GM08714 (cell line): ENCODE measurements around the gene ERF.

Experiments
- H3K4me3 ChIP-seq: fragments of 200-500 bp; sonication (Bioruptor generic); 2 replicates; pipeline ENCODE4 v1.5.1; 2014; ENCODE audit warnings: mild to moderate bottlenecking, low read length, inconsistent platforms
- ZNF274 ChIP-seq: IDR thresholded peaks from 2 replicates; pipeline ENCODE4 v1.6.1; 2012; ENCODE audit warnings: mild to moderate bottlenecking, low read depth, low read length

ERF gene

GRCh38 chr19:42254850-42255765 lies at the start of gene ERF:
Gene ERF (minus strand): TSS chr19:42255128. CDS start chr19:42254999, 129 bp downstream.
- TF ChIP-seq ZNF274, result no peak

DNA sequence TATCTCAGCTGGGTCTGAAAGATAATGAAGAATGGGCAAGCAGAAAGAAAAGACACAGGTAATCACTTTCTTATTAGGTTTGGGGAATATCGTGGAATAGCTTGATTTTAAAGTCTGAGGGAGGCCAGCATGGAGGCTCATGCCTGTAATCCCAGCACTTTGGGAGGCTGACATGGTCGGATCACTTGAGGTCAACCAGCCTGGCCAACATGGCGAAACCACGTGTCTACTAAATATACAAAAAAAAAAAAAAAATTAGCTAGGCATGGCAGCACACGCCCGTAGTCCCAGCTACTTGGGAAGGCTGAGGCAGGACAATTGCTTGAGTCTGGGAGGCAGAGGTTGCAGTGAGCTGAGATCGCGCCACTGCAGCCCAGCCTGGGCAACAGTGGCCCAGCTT lies 48.9 kb upstream of the ERF start:
- no peak overlapping the region for H3K4me3 ChIP-seq
- no peak for TF ChIP-seq ZNF274

More at GRCh38 chr19:42254850-42255765, at the start of gene ERF:
- H3K4me3 ChIP-seq, result peak within 1 kb of the TSS; percentile 88

GRCh38 chr19:42303101-42303464 lies 48.2 kb upstream of the ERF start:
- H3K4me3 ChIP-seq, result peak overlapping the region; percentile 29; the same call in 1 of the 2 replicates
- no peak for TF ChIP-seq ZNF274

DNA sequence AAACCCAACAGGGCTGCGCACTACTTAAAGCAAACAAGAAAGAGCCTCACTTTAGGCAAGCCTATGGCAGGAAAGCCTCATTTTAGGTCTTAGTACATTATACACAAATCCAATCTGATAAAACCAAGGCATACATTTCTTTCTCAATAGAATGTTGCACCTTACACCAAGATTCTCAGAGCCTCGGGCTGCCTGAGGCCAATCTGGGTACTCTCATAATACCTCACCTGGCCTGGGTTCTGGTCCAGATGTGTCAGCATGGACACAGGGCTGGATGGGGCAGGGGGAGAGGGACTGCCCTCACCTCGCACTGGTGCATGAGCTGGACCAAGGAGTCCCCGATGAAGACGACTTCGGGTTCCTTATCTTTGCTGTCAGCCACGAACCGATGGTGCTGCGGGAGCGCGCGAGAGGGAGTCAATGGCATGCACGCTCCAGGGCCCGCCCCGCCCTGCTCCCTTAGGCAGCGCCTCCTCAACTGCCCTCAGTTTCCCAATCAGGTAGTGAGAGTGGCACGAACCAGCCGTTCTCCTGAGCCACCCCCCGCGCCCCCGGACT lies 46.8 kb upstream of the ERF start, which contains the start of gene PRR19:
Gene PRR19 (plus strand): TSS at position 487 of the 558 bp plus-strand sequence. CDS start 7,453 bp downstream, outside the sequence.
- peak within 1 kb of the TSS; percentile 83 for H3K4me3 ChIP-seq
- no peak for TF ChIP-seq ZNF274

DNA sequence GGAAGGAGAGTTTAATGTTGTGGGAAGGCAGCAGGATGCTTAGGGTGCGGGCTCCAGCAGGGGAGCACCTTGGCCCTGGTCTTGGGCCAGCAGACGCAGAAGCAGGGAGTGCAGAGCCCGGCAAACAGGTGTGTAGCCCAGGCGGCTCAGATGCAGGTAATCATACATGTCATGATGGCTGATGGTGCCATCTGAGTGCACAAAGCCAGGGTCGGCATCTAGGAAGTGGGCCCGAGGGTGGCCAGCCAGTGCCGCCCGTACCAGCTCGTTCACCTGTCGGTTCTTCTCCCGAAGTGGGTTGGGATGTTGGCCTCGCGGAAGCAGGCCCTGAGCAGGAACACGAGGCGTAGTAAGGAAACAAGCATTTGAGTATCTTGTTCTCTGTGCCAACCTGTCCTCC lies 42.1 kb upstream of the ERF start:
- no peak overlapping the region for H3K4me3 ChIP-seq
- no peak for TF ChIP-seq ZNF274

GRCh38 chr19:42295831-42296525 lies 41.0 kb upstream of the ERF start:
- no peak overlapping the region for H3K4me3 ChIP-seq
- TF ChIP-seq ZNF274, result no peak

- TF ChIP-seq ZNF274, result no peak
Observed at GRCh38 chr19:42295342-42295741, 40.4 kb upstream of the ERF start.

GRCh38 chr19:42294471-42295137 lies 39.7 kb upstream of the ERF start:
- no peak overlapping the region for H3K4me3 ChIP-seq
- TF ChIP-seq ZNF274, result no peak

More at GRCh38 chr19:42295342-42295741, 40.4 kb upstream of the ERF start:
- no peak overlapping the region for H3K4me3 ChIP-seq

- no peak overlapping the region for H3K4me3 ChIP-seq
- TF ChIP-seq ZNF274, result no peak
Observed at GRCh38 chr19:42293948-42294347, 39.0 kb upstream of the ERF start.

- no peak overlapping the region for H3K4me3 ChIP-seq
- TF ChIP-seq ZNF274, result no peak
Observed at GRCh38 chr19:42293540-42293939, 38.6 kb upstream of the ERF start.

GRCh38 chr19:42292963-42293362 lies 38.0 kb upstream of the ERF start:
- no peak for TF ChIP-seq ZNF274
- no peak overlapping the region for H3K4me3 ChIP-seq

- H3K4me3 ChIP-seq, result no peak overlapping the region
- TF ChIP-seq ZNF274, result no peak
Observed at GRCh38 chr19:42292042-42292960, 37.4 kb upstream of the ERF start.

GRCh38 chr19:42291435-42291810 lies 36.5 kb upstream of the ERF start:
- H3K4me3 ChIP-seq, result no peak overlapping the region
- TF ChIP-seq ZNF274, result no peak
